ENCODE measurements around the gene TEAD3.

DNA sequence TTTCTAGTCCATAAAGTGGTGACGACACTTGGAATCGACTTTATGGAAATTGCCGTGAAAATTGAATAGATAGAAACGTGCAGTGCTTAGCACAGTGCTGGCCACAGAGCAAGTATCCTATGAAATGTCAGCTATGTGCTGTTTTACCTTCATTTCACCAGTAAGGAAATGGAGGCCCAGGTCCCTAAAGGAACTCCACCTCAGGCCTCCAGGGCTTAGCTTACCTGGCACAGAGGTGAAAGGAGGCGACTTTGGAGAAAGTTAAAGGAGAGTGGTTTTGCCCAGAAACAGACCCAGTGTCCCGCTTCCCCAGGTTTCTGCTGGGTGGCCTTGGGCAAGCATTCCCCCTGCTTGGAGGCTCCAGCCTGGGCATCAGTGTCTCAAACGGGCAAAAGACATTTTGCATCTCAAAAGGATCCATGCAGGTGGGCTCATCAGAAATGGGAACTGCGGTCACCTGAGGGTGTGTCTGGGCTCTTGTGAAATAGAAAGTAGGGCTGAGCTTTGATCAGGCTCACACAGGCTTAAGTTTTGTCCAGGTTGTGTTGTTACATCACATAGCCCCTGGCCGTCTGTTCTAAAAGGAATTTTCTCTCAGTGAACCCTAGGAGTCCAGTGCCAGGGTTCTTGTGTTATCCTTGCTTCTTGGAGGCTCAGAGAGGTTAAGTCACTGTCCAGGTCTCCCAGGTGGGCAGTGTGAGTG is 22.6 kb upstream of the TEAD3 start:
- no peak for TF ChIP-seq RFX5 (IDR thresholded peaks at IDR 0.05; ENCODE audit: low read depth, low read length)
- TF ChIP-seq, protein P1, sequence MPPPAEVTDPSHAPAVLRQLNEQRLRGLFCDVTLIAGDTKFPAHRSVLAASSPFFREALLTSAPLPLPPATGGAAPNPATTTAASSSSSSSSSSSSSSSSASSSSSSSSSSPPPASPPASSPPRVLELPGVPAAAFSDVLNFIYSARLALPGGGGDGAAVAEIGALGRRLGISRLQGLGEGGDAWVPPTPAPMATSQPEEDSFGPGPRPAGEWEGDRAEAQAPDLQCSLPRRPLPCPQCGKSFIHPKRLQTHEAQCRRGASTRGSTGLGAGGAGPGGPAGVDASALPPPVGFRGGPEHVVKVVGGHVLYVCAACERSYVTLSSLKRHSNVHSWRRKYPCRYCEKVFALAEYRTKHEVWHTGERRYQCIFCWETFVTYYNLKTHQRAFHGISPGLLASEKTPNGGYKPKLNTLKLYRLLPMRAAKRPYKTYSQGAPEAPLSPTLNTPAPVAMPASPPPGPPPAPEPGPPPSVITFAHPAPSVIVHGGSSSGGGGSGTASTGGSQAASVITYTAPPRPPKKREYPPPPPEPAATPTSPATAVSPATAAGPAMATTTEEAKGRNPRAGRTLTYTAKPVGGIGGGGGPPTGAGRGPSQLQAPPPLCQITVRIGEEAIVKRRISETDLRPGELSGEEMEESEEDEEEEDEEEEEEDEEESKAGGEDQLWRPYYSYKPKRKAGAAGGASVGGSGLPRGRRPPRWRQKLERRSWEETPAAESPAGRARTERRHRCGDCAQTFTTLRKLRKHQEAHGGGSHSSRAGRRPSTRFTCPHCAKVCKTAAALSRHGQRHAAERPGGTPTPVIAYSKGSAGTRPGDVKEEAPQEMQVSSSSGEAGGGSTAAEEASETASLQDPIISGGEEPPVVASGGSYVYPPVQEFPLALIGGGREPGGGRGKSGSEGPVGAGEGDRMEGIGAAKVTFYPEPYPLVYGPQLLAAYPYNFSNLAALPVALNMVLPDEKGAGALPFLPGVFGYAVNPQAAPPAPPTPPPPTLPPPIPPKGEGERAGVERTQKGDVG (CRISPR knock-in tag; IDR thresholded peaks at IDR 0.05): no peak

Data from GM12878 (cell line).